ENCODE results near the gene ZNF232.
"Not testable (repeated sequence)": the region's sequence is repeated elsewhere in the genome, so short reads cannot be mapped to it uniquely, and the experiment has no call there.

ZNF232 gene

DNA sequence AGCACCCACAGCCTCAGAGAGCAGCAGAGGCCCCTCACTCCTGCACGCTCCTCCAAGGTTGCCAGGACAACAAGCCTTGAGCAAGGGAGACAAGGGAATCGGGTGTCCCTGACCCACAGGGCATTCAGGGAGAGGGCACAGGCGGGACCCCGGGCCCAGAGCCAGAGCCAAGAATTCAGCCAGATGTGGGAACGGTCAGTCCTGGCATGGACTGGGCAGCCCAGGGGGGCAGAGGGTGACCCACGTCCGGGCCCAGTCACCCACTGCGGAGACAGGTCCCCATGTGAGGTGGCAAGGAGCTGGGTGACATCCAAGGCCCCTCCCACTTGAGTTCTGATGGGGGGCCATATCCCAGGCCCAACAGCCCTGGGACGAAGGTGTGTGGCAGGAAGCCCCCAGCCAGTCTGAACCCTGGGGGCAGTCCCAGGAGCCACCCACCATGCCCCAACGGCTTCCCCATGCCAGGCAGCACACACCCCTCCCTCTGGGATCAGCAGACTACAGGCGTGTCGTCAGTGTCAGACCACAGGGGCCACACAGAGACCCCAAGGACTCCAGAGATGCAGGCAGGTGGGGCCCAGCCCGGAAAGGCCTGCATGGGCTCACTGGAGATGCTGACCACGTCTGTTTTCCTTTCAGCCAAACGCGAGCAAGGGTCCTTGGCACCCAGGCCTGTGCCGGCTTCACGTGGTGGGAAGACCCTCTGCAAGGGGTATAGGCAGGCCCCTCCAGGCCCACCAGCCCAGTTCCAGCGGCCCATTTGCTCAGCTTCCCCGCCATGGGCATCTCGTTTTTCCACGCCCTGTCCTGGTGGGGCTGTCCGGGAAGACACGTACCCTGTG, 27.2 kb upstream of the ZNF232 start:
- Histone ChIP-seq H3K4me3 (ENCODE audit: insufficient read depth, low read length, poor library complexity, severe bottlenecking) (no peak overlapping the region), H3F3A (ENCODE audit: insufficient read depth) (no peaks in the 10 kb centered on the region), H3K27ac (ENCODE audit: low read depth, low read length) (no peak overlapping the region), H3K27me3 (ENCODE audit: low read length) (no peaks in the 10 kb centered on the region), H3K9me2 (replicated peaks; ENCODE audit: insufficient read depth, low read length) (no peaks in the 10 kb centered on the region), H3K36me3 (ENCODE audit: low read length) (no peaks in the 10 kb centered on the region), H3K79me2 (ENCODE audit: insufficient read depth, low read length) (no peaks in the 10 kb centered on the region), H3K9ac (ENCODE audit: low read length) (no peak overlapping the region), H2AFZ (ENCODE audit: low read depth, low read length, severe bottlenecking) (no peak overlapping the region), H4K20me1 (ENCODE audit: low read depth, low read length) (no peaks in the 10 kb centered on the region), H3K9me3 (ENCODE audit: insufficient read depth, low read length) (no peaks in the 10 kb centered on the region), H3K4me2 (ENCODE audit: low read depth, low read length, poor library complexity, severe bottlenecking) (no peak overlapping the region)
- TF ChIP-seq, protein P1, sequence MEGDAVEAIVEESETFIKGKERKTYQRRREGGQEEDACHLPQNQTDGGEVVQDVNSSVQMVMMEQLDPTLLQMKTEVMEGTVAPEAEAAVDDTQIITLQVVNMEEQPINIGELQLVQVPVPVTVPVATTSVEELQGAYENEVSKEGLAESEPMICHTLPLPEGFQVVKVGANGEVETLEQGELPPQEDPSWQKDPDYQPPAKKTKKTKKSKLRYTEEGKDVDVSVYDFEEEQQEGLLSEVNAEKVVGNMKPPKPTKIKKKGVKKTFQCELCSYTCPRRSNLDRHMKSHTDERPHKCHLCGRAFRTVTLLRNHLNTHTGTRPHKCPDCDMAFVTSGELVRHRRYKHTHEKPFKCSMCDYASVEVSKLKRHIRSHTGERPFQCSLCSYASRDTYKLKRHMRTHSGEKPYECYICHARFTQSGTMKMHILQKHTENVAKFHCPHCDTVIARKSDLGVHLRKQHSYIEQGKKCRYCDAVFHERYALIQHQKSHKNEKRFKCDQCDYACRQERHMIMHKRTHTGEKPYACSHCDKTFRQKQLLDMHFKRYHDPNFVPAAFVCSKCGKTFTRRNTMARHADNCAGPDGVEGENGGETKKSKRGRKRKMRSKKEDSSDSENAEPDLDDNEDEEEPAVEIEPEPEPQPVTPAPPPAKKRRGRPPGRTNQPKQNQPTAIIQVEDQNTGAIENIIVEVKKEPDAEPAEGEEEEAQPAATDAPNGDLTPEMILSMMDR (IDR thresholded peaks at IDR 0.05; ENCODE audit: insufficient read depth, low read length, poor library complexity, severe bottlenecking): no peak
- TF ChIP-seq EZH2phosphoT487 (conservative IDR thresholded peaks at IDR 0.05; ENCODE audit: low read length): no peak

DNA sequence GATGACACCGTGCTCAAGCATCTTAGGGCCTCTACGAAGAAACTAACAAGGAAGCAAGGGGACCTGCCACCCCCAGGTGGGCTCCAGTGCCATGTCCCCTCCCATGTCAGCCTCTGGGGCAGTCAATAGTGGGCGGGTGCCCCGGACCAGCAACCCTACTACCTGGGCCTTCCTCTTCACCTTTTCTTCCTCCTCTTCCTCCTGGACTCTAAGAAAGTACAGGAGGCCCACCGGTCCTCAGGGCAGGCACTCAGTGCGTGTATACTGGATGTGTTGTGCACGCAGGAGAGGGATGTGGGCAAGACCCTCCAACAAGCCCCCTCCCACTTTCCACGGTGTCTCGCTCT, 26.5 kb upstream of the ZNF232 start:
- not testable (repeated sequence) for H4K20me1 ChIP-seq (ENCODE audit: low read depth, low read length); H3K4me2 ChIP-seq (ENCODE audit: low read depth, low read length, poor library complexity, severe bottlenecking); H3K9me2 ChIP-seq (replicated peaks; ENCODE audit: insufficient read depth, low read length); H3K79me2 ChIP-seq (ENCODE audit: insufficient read depth, low read length); H3K4me3 ChIP-seq (ENCODE audit: insufficient read depth, low read length, poor library complexity, severe bottlenecking); H3K27me3 ChIP-seq (ENCODE audit: low read length); H3K36me3 ChIP-seq (ENCODE audit: low read length); H3K27ac ChIP-seq (ENCODE audit: low read depth, low read length); H3F3A ChIP-seq (ENCODE audit: insufficient read depth); H2AFZ ChIP-seq (ENCODE audit: low read depth, low read length, severe bottlenecking); H3K9me3 ChIP-seq (ENCODE audit: insufficient read depth, low read length); H3K9ac ChIP-seq (ENCODE audit: low read length)

- H2AFZ ChIP-seq (ENCODE audit: low read depth, low read length, severe bottlenecking); H3K4me2 ChIP-seq (ENCODE audit: low read depth, low read length, poor library complexity, severe bottlenecking); H3K4me3 ChIP-seq (ENCODE audit: insufficient read depth, low read length, poor library complexity, severe bottlenecking); H3K27me3 ChIP-seq (ENCODE audit: low read length); H3F3A ChIP-seq (ENCODE audit: insufficient read depth); H4K20me1 ChIP-seq (ENCODE audit: low read depth, low read length); H3K27ac ChIP-seq (ENCODE audit: low read depth, low read length); H3K9me3 ChIP-seq (ENCODE audit: insufficient read depth, low read length); H3K79me2 ChIP-seq (ENCODE audit: insufficient read depth, low read length); H3K9ac ChIP-seq (ENCODE audit: low read length); H3K36me3 ChIP-seq (ENCODE audit: low read length); H3K9me2 ChIP-seq (replicated peaks; ENCODE audit: insufficient read depth, low read length): not testable (repeated sequence)
Observed at GRCh38 chr17:5137511-5138197, 26.0 kb upstream of the ZNF232 start.

- not testable (repeated sequence) for H4K20me1 ChIP-seq (ENCODE audit: low read depth, low read length); H3K27me3 ChIP-seq (ENCODE audit: low read length); H3K27ac ChIP-seq (ENCODE audit: low read depth, low read length); H3K9ac ChIP-seq (ENCODE audit: low read length); H3K4me3 ChIP-seq (ENCODE audit: insufficient read depth, low read length, poor library complexity, severe bottlenecking); H3K4me2 ChIP-seq (ENCODE audit: low read depth, low read length, poor library complexity, severe bottlenecking); H3F3A ChIP-seq (ENCODE audit: insufficient read depth); H3K36me3 ChIP-seq (ENCODE audit: low read length); H3K9me2 ChIP-seq (replicated peaks; ENCODE audit: insufficient read depth, low read length); H3K79me2 ChIP-seq (ENCODE audit: insufficient read depth, low read length); H2AFZ ChIP-seq (ENCODE audit: low read depth, low read length, severe bottlenecking); H3K9me3 ChIP-seq (ENCODE audit: insufficient read depth, low read length)
Observed at GRCh38 chr17:5136580-5137412, 25.1 kb upstream of the ZNF232 start.
